ENCODE results near the gene PRKAR1A. TPM values are rescaled to one million over a fixed set of nuclear protein-coding genes. Genes with fewer than 3 reads are reported as not detected.
"Not testable (repeated sequence)": the region's sequence is repeated elsewhere in the genome, so short reads cannot be mapped to it uniquely, and the experiment has no call there.

Gene PRKAR1A
- total RNA-seq, 2 experiments from 2014 or later, result 165 to 167 TPM

DNA sequence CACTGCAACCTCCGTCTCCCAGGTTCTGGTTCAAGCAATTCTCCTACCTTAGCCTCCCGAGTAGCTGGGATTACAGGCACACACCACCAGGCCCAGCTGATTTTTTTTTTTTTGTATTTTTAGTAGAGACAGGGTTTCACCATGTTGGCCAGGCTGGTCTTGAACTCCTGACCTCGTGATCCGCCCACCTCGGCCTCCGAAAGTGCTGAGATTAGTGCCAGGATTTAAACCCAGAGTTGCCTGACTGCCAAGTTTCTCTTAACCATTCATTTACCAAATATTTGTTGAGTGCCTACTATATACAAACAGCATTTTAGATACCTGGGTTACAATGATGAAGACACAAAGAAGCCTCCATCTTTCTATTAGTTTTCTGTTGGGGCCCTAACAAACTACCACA lies 70.6 kb downstream of the PRKAR1A start:
- H3K4me3 Mint-ChIP-seq; H3K4me1 Mint-ChIP-seq; ATAC-seq; H3K9me3 Mint-ChIP-seq (ENCODE audit: low read depth); H3K27ac Mint-ChIP-seq; POLR2A ChIA-PET; DNase-seq; H3K27me3 Mint-ChIP-seq; intact Hi-C loops (cut with DNase I, micrococcal nuclease); H3K36me3 Mint-ChIP-seq (ENCODE audit: low read depth): not testable (repeated sequence)
- CTCF ChIA-PET, result interaction anchor here (0.6 kb wide), 1 partner anchor 83 kb away, joined by 5 read pairs; no protein-coding TSS in a partner anchor

DNA sequence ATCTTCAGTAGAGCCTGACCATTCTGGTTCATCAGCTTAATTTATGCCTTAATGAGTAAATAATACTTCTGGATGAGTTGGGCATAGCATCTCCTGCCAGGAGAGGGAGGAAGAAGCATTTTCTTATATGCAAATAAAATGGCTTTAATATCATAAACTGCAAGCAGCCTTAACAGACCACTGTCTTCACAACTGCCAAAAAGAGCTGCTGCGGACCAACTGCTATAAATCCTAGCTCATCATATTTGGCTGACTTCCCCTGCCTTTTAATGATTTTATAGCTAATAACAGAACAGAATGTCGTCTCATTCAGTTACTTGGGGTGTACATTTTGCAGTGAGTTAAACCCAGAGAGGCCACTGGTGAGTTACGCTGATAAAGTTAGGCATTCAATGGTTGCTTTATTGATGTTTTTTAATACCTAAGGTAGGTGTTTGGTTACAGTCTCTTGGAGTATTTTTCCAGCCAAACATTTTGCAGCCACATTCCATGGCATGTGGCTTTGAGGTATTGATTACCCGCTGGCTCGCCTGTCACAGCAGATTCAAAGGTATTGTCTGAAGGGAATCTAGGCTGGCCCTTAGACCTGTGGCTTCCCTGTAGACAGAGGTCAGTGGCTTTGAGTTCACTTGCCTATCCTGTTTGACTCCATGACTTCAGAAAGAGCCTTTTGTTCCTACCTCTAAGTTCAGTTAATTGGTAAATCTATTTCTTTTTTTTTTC lies 72.5 kb downstream of the PRKAR1A start:
- peaks cover 4% of the 10 kb centered on the region for H3K27me3 Mint-ChIP-seq
- H3K4me1 Mint-ChIP-seq, result no peaks in the 10 kb centered on the region
- H3K4me3 Mint-ChIP-seq, result no peak overlapping the region
- ATAC-seq (no peak), DNase-seq (no peak)
- no peaks in the 10 kb centered on the region for H3K36me3 Mint-ChIP-seq (ENCODE audit: low read depth)
- intact Hi-C loops (cut with DNase I, micrococcal nuclease), result no loop called here
- ChIA-PET CTCF (no interaction called here), POLR2A (no interaction called here)
- H3K27ac Mint-ChIP-seq, result no peak overlapping the region
- H3K9me3 Mint-ChIP-seq (ENCODE audit: low read depth), result no peaks in the 10 kb centered on the region

DNA sequence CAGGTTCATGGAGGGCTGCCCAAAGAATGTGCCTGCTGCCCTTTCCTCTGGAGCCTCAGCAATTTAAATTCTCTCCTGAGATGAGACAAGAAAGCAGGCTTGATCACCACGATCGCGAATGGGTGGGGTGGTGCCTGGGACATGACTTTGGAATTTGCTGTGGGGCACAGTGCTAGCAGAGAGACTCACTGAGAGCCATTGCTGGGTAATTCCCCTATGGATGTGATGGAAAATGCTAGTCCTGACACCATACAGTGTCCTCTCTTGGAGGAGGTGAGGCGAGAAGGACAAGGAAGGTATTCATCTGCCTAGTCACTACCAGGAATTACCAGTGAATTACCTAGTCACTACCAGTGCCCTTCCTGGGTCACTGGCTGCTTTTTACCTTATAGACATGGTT lies 73.4 kb downstream of the PRKAR1A start:
- Mint-ChIP-seq H3K27me3 (peaks cover 4% of the 10 kb centered on the region), H3K27ac (no peak overlapping the region), H3K9me3 (ENCODE audit: low read depth) (no peaks in the 10 kb centered on the region), H3K36me3 (ENCODE audit: low read depth) (no peaks in the 10 kb centered on the region), H3K4me3 (no peak overlapping the region), H3K4me1 (no peaks in the 10 kb centered on the region)
- POLR2A ChIA-PET, result no interaction called here
- CTCF ChIA-PET, result no interaction called here
- no peak for ATAC-seq
- intact Hi-C loops (cut with DNase I, micrococcal nuclease), result no loop called here
- DNase-seq, result no peak

DNA sequence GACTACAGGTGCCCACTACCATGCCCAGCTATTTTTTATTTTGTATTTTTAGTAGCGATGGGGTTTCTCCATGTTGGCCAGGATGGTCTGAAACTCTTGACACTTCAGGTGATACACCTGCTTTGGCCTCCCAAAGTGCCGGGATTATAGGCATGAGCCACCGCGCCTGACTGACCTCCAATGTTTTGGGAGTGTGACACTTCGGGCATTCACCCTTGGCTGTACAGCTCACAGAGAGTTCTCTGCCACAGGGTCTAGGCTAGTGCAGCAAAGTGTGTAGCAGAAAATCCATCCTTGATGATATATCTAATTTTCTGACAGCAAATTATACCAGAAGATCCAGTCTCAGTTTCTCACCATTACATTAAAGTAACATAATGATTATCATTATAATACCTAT lies 74.8 kb downstream of the PRKAR1A start:
- CTCF ChIA-PET, result no interaction called here
- H3K4me3 Mint-ChIP-seq, result no peak overlapping the region

DNA sequence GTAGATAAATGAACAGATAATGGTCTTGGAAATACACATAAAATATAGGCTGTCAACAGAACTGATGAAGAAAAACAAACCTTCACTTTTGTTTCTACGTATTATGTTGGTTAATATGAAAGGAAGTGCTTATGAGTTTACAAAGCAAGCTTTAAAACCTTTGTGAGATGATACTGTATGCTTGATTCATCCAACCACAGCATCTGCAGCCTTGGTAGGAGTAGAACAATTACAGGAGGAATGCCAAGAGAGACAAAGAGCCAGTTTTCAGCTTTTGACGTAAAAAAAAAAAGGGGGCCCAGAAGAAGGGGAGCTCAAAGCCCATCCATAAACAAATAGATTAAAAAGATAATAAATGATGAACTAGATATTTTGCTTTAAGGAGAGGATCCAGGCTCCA lies 75.6 kb downstream of the PRKAR1A start:
- DNase-seq, result no peak
- Mint-ChIP-seq H3K36me3 (ENCODE audit: low read depth) (no peaks in the 10 kb centered on the region), H3K27ac (no peak overlapping the region), H3K4me1 (no peaks in the 10 kb centered on the region), H3K9me3 (ENCODE audit: low read depth) (no peaks in the 10 kb centered on the region), H3K4me3 (no peak overlapping the region), H3K27me3 (peaks cover 12% of the 10 kb centered on the region)
- no peak for ATAC-seq
- intact Hi-C loops (cut with DNase I, micrococcal nuclease), result no loop called here
- ChIA-PET POLR2A (no interaction called here), CTCF (no interaction called here)

More for the DNA sequence above, 74.8 kb downstream of the PRKAR1A start:
- Mint-ChIP-seq H3K4me1 (no peaks in the 10 kb centered on the region), H3K27ac (no peak overlapping the region), H3K36me3 (ENCODE audit: low read depth) (no peaks in the 10 kb centered on the region), H3K27me3 (peaks cover 11% of the 10 kb centered on the region), H3K9me3 (ENCODE audit: low read depth) (no peaks in the 10 kb centered on the region)
- ATAC-seq (no peak), DNase-seq (no peak)
- intact Hi-C loops (cut with DNase I, micrococcal nuclease), result no loop called here
- POLR2A ChIA-PET, result no interaction called here

DNA sequence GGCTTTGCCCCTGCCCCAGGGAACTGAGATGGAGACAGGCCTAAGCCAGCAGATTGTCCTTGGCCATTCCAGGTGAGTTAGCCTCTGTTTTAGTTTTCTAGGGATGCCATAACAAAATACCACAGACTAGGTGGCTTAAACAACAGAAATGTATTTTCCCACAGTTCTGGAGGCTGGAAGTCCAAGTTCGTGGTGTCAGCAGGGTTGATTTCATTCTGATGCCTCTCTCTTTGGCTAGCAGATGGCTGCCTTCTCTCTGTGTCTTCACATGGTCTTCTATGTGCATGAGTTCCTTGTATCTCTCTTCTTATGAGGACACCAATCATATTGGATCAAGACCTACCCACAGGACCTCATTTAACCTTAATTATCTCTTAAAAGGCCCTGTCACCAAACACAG lies 76.1 kb downstream of the PRKAR1A start:
- ChIA-PET POLR2A (no interaction called here), CTCF (no interaction called here)
- Mint-ChIP-seq H3K27ac (no peak overlapping the region), H3K4me1 (no peaks in the 10 kb centered on the region), H3K4me3 (no peak overlapping the region), H3K9me3 (ENCODE audit: low read depth) (no peaks in the 10 kb centered on the region), H3K36me3 (ENCODE audit: low read depth) (no peaks in the 10 kb centered on the region), H3K27me3 (peaks cover 12% of the 10 kb centered on the region)
- DNase-seq (no peak), ATAC-seq (no peak)
- intact Hi-C loops (cut with DNase I, micrococcal nuclease), result no loop called here

DNA sequence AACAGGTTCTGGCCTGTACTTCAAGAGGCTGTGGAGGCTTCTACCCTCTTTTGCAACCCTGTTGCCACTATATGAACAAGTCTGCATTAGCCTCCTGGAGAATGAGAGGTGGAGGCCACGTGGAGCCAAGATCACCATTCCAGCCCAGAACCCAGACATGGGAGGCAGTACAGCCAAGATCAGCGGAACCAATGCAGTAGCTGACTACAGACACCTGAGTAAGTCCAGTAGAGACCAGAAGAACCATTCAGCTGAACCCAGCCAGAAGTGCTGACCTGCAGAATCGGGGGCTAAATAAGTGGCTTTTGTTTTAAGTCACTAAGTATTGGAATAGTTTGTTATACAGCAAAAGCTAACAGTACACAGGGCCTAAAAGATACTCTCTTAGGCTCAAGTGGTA lies 76.9 kb downstream of the PRKAR1A start:
- Mint-ChIP-seq H3K4me3 (no peak overlapping the region), H3K27me3 (peaks cover 14% of the 10 kb centered on the region), H3K27ac (no peak overlapping the region), H3K4me1 (no peaks in the 10 kb centered on the region), H3K36me3 (ENCODE audit: low read depth) (no peaks in the 10 kb centered on the region), H3K9me3 (ENCODE audit: low read depth) (no peaks in the 10 kb centered on the region)
- POLR2A ChIA-PET, result no interaction called here
- intact Hi-C loops (cut with DNase I, micrococcal nuclease), result no loop called here
- ATAC-seq, result no peak
- DNase-seq, result no peak
- CTCF ChIA-PET, result interaction anchor here (0.7 to 1.0 kb wide), 3 partner anchors 9 to 25 kb away, joined by 3 to 4 read pairs (median 3); no protein-coding TSS in a partner anchor

DNA sequence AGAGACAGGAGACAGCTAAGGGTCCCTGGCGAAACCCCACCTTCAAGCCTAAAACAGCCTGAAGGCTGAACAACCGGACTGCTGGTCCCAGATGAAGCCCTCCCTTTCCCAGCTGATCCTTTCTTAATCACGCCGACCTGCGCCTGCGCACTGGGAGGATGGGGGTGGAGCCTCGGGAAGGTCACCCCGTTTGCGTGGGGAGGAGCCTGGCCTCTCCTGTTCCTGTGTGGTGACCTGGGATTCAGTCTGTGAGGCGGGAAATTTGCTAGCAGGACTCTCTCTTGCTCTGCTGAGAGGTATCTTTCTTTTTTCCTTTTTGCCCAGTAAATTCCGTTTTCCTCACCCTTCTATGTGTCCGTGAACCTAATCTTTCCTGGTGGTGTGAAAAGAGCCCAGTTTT lies 79.4 kb downstream of the PRKAR1A start:
- Mint-ChIP-seq H3K4me3 (no peak overlapping the region), H3K27ac (no peak overlapping the region), H3K4me1 (peaks cover 7% of the 10 kb centered on the region), H3K27me3 (peaks cover 21% of the 10 kb centered on the region), H3K9me3 (ENCODE audit: low read depth) (no peaks in the 10 kb centered on the region), H3K36me3 (ENCODE audit: low read depth) (no peaks in the 10 kb centered on the region)
- ATAC-seq, result no peak
- ChIA-PET CTCF (interaction anchor here (0.6 kb wide), 1 partner anchor 50 kb away, joined by 3 read pairs; no protein-coding TSS in a partner anchor), POLR2A (no interaction called here)
- intact Hi-C loops (cut with DNase I, micrococcal nuclease), result no loop called here
- peak; percentile 28 for DNase-seq

DNA sequence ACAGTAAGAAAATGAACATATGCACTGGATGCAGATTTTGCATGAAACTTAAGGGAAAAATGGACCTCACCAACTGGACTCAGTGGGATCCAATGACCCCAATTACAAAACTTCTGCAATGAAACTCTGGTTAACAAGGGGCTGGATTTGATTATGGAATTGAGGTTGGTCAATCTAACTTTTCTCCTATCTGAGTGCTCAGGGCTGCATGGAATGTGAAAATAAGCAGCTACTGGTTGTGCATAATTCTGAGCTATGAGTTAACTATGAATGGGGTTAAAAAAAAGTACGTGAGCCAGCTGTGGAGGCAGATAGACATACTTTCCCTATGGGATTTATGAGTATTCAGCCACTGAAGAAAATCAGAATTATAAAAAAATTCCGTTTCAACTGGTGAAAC lies 79.8 kb downstream of the PRKAR1A start:
- no peak for ATAC-seq
- no peak overlapping the region for H3K27ac Mint-ChIP-seq
- H3K4me3 Mint-ChIP-seq, result no peak overlapping the region
- H3K4me1 Mint-ChIP-seq, result peaks cover 7% of the 10 kb centered on the region
- no peaks in the 10 kb centered on the region for H3K9me3 Mint-ChIP-seq (ENCODE audit: low read depth)
- intact Hi-C loops (cut with DNase I, micrococcal nuclease), result no loop called here
- DNase-seq, result no peak
- peaks cover 24% of the 10 kb centered on the region for H3K27me3 Mint-ChIP-seq
- ChIA-PET POLR2A (no interaction called here), CTCF (interaction anchor here (0.6 kb wide), 1 partner anchor 51 kb away, joined by 3 read pairs; no protein-coding TSS in a partner anchor)
- no peaks in the 10 kb centered on the region for H3K36me3 Mint-ChIP-seq (ENCODE audit: low read depth)

DNA sequence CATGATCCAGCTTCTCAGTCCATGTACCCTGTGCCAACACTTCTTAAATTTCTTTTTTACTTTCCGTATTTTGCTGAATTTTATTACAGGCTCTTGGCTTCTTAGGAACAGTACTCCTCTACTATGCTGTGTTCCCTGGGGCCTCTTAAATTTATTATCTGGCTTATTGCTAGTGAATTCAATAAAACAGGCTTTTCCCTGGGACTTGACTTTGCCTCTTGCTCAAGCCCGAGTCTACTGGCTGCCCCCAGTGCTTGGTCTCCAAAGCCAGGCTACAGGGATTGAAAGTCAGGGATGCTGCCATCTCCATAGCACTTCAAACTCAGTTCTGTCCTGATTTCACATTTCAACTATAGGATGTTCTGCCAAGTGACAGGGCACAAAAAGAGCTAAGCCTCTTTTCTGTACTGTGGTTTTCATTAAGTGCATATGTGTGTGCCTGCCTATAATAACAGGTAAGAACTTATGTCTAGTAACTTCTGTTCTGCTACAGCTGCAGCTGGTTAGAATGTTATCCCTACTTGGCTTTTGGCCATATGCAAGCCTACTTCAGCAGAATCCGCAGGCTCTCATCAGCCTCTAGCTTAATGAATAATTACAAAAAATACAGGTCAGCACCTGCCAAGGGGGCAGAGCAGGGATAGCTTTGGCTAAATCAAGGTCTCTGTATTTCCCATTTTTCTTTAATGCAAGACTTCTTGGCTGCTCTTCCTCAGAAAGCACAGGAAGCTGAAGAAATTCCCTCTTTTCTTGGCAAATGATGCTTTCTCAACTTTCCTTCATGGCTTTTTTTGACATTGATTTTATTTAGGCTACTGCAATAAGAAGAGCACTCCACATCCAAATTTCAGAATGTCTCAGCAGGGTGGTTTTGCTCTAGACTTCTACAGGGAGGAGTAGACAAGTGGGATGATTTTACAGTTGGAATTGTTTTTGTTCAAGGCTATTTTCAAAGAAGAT lies 80.7 kb downstream of the PRKAR1A start:
- no peak for ATAC-seq
- no peaks in the 10 kb centered on the region for H3K9me3 Mint-ChIP-seq (ENCODE audit: low read depth)
- ChIA-PET CTCF (interaction anchor here (0.7 kb wide), 1 partner anchor 16 kb away, joined by 3 read pairs; no protein-coding TSS in a partner anchor), POLR2A (no interaction called here)
- intact Hi-C loops (cut with DNase I, micrococcal nuclease), result no loop called here
- H3K27me3 Mint-ChIP-seq, result peaks cover 31% of the 10 kb centered on the region
- H3K36me3 Mint-ChIP-seq (ENCODE audit: low read depth), result no peaks in the 10 kb centered on the region
- H3K27ac Mint-ChIP-seq, result no peak overlapping the region
- H3K4me1 Mint-ChIP-seq, result peaks cover 7% of the 10 kb centered on the region
- no peak overlapping the region for H3K4me3 Mint-ChIP-seq
- DNase-seq, result no peak

DNA sequence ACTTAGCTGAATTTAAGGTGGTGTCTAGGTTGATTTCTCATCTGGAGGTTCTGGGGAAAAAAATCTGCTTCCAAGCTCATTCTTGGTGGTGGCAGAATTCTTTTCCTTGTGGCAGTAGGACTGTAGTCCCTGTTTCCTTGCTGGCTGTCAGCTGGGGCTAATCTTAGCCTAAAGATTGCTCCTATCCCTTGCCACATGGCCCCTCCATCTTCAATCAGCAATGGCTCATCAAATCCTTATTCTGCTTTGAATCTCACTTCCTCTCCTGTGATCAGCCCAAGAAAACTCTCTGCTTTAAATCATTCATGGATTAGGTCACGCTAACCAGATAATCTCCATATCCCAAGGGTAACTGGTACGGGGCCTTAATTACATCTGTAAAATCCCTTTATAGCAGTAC lies 82.3 kb downstream of the PRKAR1A start:
- no peak for ATAC-seq

DNA sequence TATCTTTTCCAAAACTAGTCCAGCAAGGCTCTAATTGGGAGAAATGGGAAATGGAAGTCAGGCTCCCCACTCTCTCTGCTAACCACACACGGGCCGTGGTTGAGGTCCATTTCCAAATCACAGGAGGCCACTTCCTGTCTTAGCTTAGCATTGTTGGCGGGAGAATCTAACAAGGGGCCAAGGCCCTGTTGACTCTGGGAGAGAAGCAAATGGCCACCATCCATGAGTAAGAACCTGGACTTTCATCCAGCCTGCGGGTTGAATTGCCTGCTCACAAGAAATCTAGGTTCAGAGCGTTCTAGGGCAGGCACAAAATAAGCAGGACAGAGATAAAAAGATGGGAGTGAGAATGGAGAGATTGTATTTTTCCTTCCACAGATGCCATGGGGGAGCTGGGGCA lies 83.3 kb downstream of the PRKAR1A start:
- ChIA-PET POLR2A (no interaction called here), CTCF (interaction anchor here (0.5 to 0.8 kb wide), 3 partner anchors 17 to 119 kb away, joined by 3 to 4 read pairs (median 3); no protein-coding TSS in a partner anchor)
- H3K27ac Mint-ChIP-seq, result no peak overlapping the region
- no peaks in the 10 kb centered on the region for H3K36me3 Mint-ChIP-seq (ENCODE audit: low read depth)
- no peak for DNase-seq
- intact Hi-C loops (cut with DNase I, micrococcal nuclease), result no loop called here
- H3K4me1 Mint-ChIP-seq, result peaks cover 11% of the 10 kb centered on the region
- no peak for ATAC-seq
- no peak overlapping the region for H3K4me3 Mint-ChIP-seq
- H3K9me3 Mint-ChIP-seq (ENCODE audit: low read depth), result no peaks in the 10 kb centered on the region
- peaks cover 48% of the 10 kb centered on the region for H3K27me3 Mint-ChIP-seq

More for the DNA sequence above, 82.3 kb downstream of the PRKAR1A start:
- no peak for DNase-seq
- POLR2A ChIA-PET, result no interaction called here
- peaks cover 8% of the 10 kb centered on the region for H3K4me1 Mint-ChIP-seq
- no peaks in the 10 kb centered on the region for H3K9me3 Mint-ChIP-seq (ENCODE audit: low read depth)
- no peaks in the 10 kb centered on the region for H3K36me3 Mint-ChIP-seq (ENCODE audit: low read depth)
- no peak overlapping the region for H3K4me3 Mint-ChIP-seq
- intact Hi-C loops (cut with DNase I, micrococcal nuclease), result no loop called here
- H3K27me3 Mint-ChIP-seq, result peaks cover 44% of the 10 kb centered on the region
- H3K27ac Mint-ChIP-seq, result no peak overlapping the region
- CTCF ChIA-PET, result no interaction called here
